ENCODE results near the gene FHIT. TPM values are rescaled to one million over a fixed set of nuclear protein-coding genes. Genes with fewer than 3 reads are reported as not detected.

The FHIT gene
- polyA plus RNA-seq, 1 donor: 35.8 TPM

DNA sequence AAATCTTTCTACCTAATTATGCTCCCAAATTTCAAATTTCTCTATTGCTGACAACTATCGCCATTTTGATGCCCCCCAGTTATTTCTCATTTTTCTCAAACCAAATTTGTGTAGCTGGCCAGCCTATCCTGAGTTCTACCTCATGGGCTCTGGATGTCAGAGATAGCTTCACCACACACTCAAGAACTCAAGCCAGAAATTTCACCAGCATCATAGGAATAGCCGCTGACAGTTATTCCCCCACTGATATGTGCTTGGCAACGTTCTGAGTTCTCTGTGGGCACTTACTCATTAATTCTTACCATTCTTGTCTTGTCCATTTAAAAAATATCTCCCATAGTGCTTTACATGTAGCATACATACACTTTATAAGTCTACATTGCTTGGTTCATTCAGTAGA is 264.7 kb downstream of the FHIT start:
- 100% methylated on average over 2 of the region's 3 CpGs for WGBS (ENCODE audit: insufficient coverage, low lambda C conversion rate)
- no peak overlapping the region for H3K4me3 ChIP-seq (ENCODE audit: low read length)
- no peaks in the 10 kb centered on the region for H3K4me1 ChIP-seq (ENCODE audit: control insufficient read depth, insufficient read depth, low read length)
- H3K9me3 ChIP-seq (ENCODE audit: control insufficient read depth, low read depth, low read length): no peaks in the 10 kb centered on the region
- no peaks in the 10 kb centered on the region for H3K27me3 ChIP-seq (ENCODE audit: control insufficient read depth, insufficient read depth, low read length)
- no peak for DNase-seq
- no peak overlapping the region for H3K27ac ChIP-seq (ENCODE audit: low read length)
- no peaks in the 10 kb centered on the region for H3K36me3 ChIP-seq (ENCODE audit: control insufficient read depth, insufficient read depth, low read length)

DNA sequence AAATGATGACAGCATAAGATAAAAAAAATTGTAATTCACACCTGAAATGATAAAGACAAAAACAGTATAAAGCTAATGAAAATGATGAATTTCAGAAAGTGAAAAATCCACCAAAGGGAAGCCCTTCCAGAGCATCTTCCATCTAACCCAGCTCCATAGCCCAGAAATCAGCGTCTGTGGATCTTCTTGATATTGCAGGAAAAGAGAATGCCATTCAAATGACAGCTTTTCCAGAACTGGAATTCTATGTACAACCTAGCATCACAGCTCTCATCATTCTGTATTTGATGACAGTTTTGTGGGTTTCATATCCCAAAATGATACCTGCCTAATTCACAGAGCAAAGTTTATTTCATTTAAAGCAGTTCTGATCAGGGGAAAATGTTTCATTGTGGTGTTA is 267.3 kb downstream of the FHIT start:
- Histone ChIP-seq H3K9me3 (ENCODE audit: control insufficient read depth, low read depth, low read length) (no peaks in the 10 kb centered on the region), H3K27ac (ENCODE audit: low read length) (no peak overlapping the region), H3K27me3 (ENCODE audit: control insufficient read depth, insufficient read depth, low read length) (no peaks in the 10 kb centered on the region), H3K36me3 (ENCODE audit: control insufficient read depth, insufficient read depth, low read length) (no peaks in the 10 kb centered on the region), H3K4me1 (ENCODE audit: control insufficient read depth, insufficient read depth, low read length) (no peaks in the 10 kb centered on the region), H3K4me3 (ENCODE audit: low read length) (no peak overlapping the region)
- DNase-seq: no peak
- WGBS (ENCODE audit: insufficient coverage, low lambda C conversion rate): no CpG with 5 or more reads among the region's 1 CpG

- DNase-seq: no peak
- H3K4me1 ChIP-seq (ENCODE audit: control insufficient read depth, insufficient read depth, low read length): no peaks in the 10 kb centered on the region
- no peaks in the 10 kb centered on the region for H3K9me3 ChIP-seq (ENCODE audit: control insufficient read depth, low read depth, low read length)
- H3K27ac ChIP-seq (ENCODE audit: low read length): no peak overlapping the region
- WGBS (ENCODE audit: insufficient coverage, low lambda C conversion rate): no CpG with 5 or more reads among the region's 1 CpG
- no peaks in the 10 kb centered on the region for H3K27me3 ChIP-seq (ENCODE audit: control insufficient read depth, insufficient read depth, low read length)
- H3K36me3 ChIP-seq (ENCODE audit: control insufficient read depth, insufficient read depth, low read length): no peaks in the 10 kb centered on the region
- H3K4me3 ChIP-seq (ENCODE audit: low read length): no peak overlapping the region
Observed at GRCh38 chr3:60980342-60980692, 270.9 kb downstream of the FHIT start.

DNA sequence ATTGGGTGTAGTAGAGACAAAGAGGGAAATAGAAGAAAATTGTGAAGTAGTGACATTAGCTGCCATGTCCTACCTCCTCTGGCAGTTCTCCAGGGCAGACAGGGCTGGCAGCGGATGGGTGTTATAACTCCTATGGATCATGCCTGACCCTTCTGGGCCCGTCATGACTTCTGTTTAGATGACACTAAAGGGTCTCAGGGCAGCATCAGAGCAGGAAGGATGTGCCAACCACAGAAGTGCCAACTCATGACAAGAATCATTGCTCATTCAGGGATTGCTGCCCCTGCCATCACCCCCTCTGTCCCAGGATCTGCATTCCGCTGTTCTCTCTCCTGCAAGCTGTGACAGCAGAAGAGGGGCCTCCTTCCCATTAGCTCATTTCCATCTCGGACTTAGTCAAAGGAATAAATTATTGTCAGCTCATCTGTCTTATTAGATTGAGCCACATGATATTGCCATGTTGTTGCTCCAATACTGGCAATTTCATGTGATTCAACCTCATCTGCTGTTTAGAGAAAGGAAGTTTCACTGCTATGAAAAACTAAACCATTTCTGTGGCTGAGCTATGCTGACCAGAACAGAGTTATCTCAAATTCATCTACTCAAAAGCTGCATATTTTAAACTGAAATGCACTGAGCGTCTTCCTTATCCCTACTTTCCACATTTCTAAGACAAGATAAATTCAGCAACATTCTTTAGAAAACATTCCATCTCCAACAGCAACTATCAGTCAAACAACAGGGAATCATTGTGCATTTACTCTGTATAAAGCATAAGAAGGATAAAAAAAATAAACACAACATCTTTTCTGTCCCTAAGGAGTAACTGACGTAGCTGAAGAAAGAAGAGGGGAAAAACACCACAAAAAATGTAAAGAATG is 271.6 kb downstream of the FHIT start:
- H3K4me3 ChIP-seq (ENCODE audit: low read length): no peak overlapping the region
- H3K27ac ChIP-seq (ENCODE audit: low read length): no peak overlapping the region
- DNase-seq: no peak
- H3K36me3 ChIP-seq (ENCODE audit: control insufficient read depth, insufficient read depth, low read length): no peaks in the 10 kb centered on the region
- no peaks in the 10 kb centered on the region for H3K9me3 ChIP-seq (ENCODE audit: control insufficient read depth, low read depth, low read length)
- H3K4me1 ChIP-seq (ENCODE audit: control insufficient read depth, insufficient read depth, low read length): no peaks in the 10 kb centered on the region
- 65% methylated on average over 2 of the region's 6 CpGs for WGBS (ENCODE audit: insufficient coverage, low lambda C conversion rate)
- H3K27me3 ChIP-seq (ENCODE audit: control insufficient read depth, insufficient read depth, low read length): no peaks in the 10 kb centered on the region

DNA sequence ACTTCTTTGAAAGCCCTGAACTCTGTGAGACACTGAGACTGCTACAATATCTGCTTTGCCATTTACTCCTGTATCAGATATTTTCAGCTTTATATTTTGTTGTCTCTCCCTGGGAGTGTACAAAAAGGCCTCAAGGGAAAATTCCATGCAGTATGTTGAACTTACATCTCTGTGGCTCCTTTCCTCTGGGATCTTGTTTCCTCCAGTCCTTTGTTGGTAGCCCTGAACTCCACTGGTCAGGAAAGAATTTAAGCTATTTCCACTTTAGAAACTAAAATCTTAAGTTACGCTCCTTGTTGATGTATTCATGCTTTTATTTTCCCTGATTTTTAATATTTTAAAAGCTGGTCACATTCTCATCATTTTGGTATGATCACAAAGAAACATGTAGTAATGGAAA is 277.9 kb downstream of the FHIT start:
- DNase-seq: no peak
- WGBS (ENCODE audit: insufficient coverage, low lambda C conversion rate): 100% methylated on average over 1 of the region's 1 CpG
- H3K4me3 ChIP-seq (ENCODE audit: low read length): no peak overlapping the region
- no peaks in the 10 kb centered on the region for H3K4me1 ChIP-seq (ENCODE audit: control insufficient read depth, insufficient read depth, low read length)
- no peaks in the 10 kb centered on the region for H3K36me3 ChIP-seq (ENCODE audit: control insufficient read depth, insufficient read depth, low read length)
- no peak overlapping the region for H3K27ac ChIP-seq (ENCODE audit: low read length)
- H3K27me3 ChIP-seq (ENCODE audit: control insufficient read depth, insufficient read depth, low read length): no peaks in the 10 kb centered on the region
- peaks cover 2% of the 10 kb centered on the region for H3K9me3 ChIP-seq (ENCODE audit: control insufficient read depth, low read depth, low read length)

GRCh38 chr3:60972599-60972998 is 278.7 kb downstream of the FHIT start:
- no peaks in the 10 kb centered on the region for H3K27me3 ChIP-seq (ENCODE audit: control insufficient read depth, insufficient read depth, low read length)
- H3K27ac ChIP-seq (ENCODE audit: low read length): no peak overlapping the region
- no peaks in the 10 kb centered on the region for H3K36me3 ChIP-seq (ENCODE audit: control insufficient read depth, insufficient read depth, low read length)

DNA sequence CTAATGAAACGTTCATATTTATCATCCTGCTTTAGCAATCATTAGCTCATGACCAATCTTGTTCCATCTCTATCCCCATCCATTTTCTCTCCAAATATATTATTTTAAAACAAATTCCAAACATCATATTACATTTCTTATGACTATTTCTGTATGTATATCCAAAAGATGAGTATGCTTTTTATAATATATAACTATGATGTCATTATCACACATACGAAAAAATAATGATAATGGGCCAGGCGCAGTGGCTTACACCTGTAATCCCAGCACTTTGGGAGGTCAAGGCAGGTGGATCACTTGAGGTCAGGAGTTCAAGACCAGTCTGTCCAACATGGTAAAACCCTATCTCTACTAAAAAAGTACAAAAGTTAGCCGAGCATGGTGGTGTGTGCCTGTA is 280.4 kb downstream of the FHIT start:
- H3K4me3 ChIP-seq (ENCODE audit: low read length): no peak overlapping the region
- DNase-seq: no peak
- no peak overlapping the region for H3K27ac ChIP-seq (ENCODE audit: low read length)
- WGBS (ENCODE audit: insufficient coverage, low lambda C conversion rate): 89% methylated on average over 1 of the region's 4 CpGs
- H3K27me3 ChIP-seq (ENCODE audit: control insufficient read depth, insufficient read depth, low read length): no peaks in the 10 kb centered on the region
- no peaks in the 10 kb centered on the region for H3K36me3 ChIP-seq (ENCODE audit: control insufficient read depth, insufficient read depth, low read length)
- no peaks in the 10 kb centered on the region for H3K4me1 ChIP-seq (ENCODE audit: control insufficient read depth, insufficient read depth, low read length)
- peaks cover 7% of the 10 kb centered on the region for H3K9me3 ChIP-seq (ENCODE audit: control insufficient read depth, low read depth, low read length)

More at GRCh38 chr3:60972599-60972998, 278.7 kb downstream of the FHIT start:
- Histone ChIP-seq H3K4me1 (ENCODE audit: control insufficient read depth, insufficient read depth, low read length) (no peaks in the 10 kb centered on the region), H3K4me3 (ENCODE audit: low read length) (no peak overlapping the region), H3K9me3 (ENCODE audit: control insufficient read depth, low read depth, low read length) (peaks cover 2% of the 10 kb centered on the region)
- DNase-seq: no peak

DNA sequence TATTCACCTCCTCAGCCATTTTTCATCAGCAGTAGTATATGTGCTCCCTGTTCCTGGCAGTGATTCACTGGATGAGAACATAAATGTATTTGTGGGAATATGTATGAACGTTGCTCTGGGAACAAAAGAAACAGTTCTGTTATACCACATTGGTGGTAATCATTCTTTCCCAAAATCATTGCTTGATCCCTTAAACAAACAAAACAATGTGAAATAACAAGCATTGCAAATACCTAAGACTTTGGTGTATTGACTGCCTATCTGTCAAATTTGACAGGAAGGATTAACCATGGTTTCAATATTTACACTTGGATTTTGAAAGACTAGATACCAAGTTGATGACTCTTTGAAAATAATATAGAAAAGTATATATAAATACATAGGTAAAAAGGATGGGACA is 284.1 kb downstream of the FHIT start:
- no CpG with 5 or more reads among the region's 1 CpG for WGBS (ENCODE audit: insufficient coverage, low lambda C conversion rate)
- H3K36me3 ChIP-seq (ENCODE audit: control insufficient read depth, insufficient read depth, low read length): no peaks in the 10 kb centered on the region
- no peak for DNase-seq
- H3K4me1 ChIP-seq (ENCODE audit: control insufficient read depth, insufficient read depth, low read length): no peaks in the 10 kb centered on the region
- no peaks in the 10 kb centered on the region for H3K27me3 ChIP-seq (ENCODE audit: control insufficient read depth, insufficient read depth, low read length)
- H3K9me3 ChIP-seq (ENCODE audit: control insufficient read depth, low read depth, low read length): peaks cover 7% of the 10 kb centered on the region
- H3K4me3 ChIP-seq (ENCODE audit: low read length): no peak overlapping the region
- H3K27ac ChIP-seq (ENCODE audit: low read length): no peak overlapping the region

DNA sequence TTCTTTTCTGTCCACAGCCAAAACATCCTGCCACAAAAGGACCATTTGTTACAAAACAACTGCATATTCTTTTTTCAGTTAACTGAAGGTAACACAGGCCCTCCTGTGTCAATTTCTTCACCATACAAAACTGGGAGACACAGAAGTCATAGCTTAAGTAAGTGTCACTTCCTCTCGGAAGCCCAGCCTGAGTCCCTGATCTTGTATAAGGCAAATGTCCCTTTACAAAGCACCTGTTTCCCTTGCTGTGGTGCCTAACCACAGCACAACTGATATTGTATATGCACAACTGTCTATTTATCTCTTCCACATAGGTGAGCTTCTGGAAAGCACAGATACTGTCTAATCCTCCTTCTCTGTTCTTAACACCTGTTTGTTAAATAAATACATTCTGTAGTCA is 293.7 kb downstream of the FHIT start:
- H3K9me3 ChIP-seq (ENCODE audit: control insufficient read depth, low read depth, low read length): peaks cover 6% of the 10 kb centered on the region
- no peak overlapping the region for H3K4me3 ChIP-seq (ENCODE audit: low read length)
- WGBS (ENCODE audit: insufficient coverage, low lambda C conversion rate): no CpG with 5 or more reads among the region's 1 CpG
- DNase-seq: no peak
- no peaks in the 10 kb centered on the region for H3K36me3 ChIP-seq (ENCODE audit: control insufficient read depth, insufficient read depth, low read length)
- H3K27me3 ChIP-seq (ENCODE audit: control insufficient read depth, insufficient read depth, low read length): no peaks in the 10 kb centered on the region
- no peak overlapping the region for H3K27ac ChIP-seq (ENCODE audit: low read length)
- no peaks in the 10 kb centered on the region for H3K4me1 ChIP-seq (ENCODE audit: control insufficient read depth, insufficient read depth, low read length)

DNA sequence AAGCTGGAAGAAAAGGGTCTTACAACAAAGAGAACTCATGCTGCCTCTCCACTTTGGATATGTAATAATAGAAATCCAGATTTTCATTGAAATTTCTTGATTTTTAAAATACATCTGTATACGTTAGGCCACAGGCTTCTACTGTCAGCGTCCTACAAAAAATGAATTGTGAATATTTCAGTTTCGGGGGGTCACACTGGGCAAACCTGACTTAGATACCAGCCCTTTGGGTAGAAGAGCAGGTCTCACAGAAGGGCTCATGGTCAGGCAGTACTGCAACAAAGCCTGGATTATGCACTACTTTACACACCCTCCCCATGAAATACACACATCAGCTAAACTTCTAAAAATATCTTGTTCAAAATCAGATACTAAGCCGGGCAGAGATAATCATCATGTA is 294.5 kb downstream of the FHIT start:
- no peaks in the 10 kb centered on the region for H3K27me3 ChIP-seq (ENCODE audit: control insufficient read depth, insufficient read depth, low read length)
- no peaks in the 10 kb centered on the region for H3K36me3 ChIP-seq (ENCODE audit: control insufficient read depth, insufficient read depth, low read length)
- H3K9me3 ChIP-seq (ENCODE audit: control insufficient read depth, low read depth, low read length): peaks cover 6% of the 10 kb centered on the region
- no peak for DNase-seq
- H3K4me1 ChIP-seq (ENCODE audit: control insufficient read depth, insufficient read depth, low read length): no peaks in the 10 kb centered on the region
- WGBS (ENCODE audit: insufficient coverage, low lambda C conversion rate): no CpG with 5 or more reads among the region's 4 CpGs
- no peak overlapping the region for H3K27ac ChIP-seq (ENCODE audit: low read length)
- H3K4me3 ChIP-seq (ENCODE audit: low read length): no peak overlapping the region

- Histone ChIP-seq H3K4me1 (ENCODE audit: control insufficient read depth, insufficient read depth, low read length) (no peaks in the 10 kb centered on the region), H3K27me3 (ENCODE audit: control insufficient read depth, insufficient read depth, low read length) (no peaks in the 10 kb centered on the region), H3K36me3 (ENCODE audit: control insufficient read depth, insufficient read depth, low read length) (no peaks in the 10 kb centered on the region), H3K9me3 (ENCODE audit: control insufficient read depth, low read depth, low read length) (peaks cover 6% of the 10 kb centered on the region), H3K27ac (ENCODE audit: low read length) (no peak overlapping the region), H3K4me3 (ENCODE audit: low read length) (no peak overlapping the region)
- WGBS (ENCODE audit: insufficient coverage, low lambda C conversion rate): 100% methylated on average over 1 of the region's 2 CpGs
- DNase-seq: no peak
Observed at GRCh38 chr3:60955034-60955433, 296.2 kb downstream of the FHIT start.

Data from large intestine (tissue), 3 donors.